SJSA1 (cell line): ENCODE measurements around the gene TIA1. TPM values are rescaled to one million over a fixed set of nuclear protein-coding genes. Genes with fewer than 3 reads are reported as not detected.
"Not testable (repeated sequence)": the region's sequence is repeated elsewhere in the genome, so short reads cannot be mapped to it uniquely, and the experiment has no call there.

Experiments
- DNase-seq, 2 experiments: peaks; one replicate each; pipeline ENCODE4 v3.0.0-alpha.2; 2015 to 2020; ENCODE audit warnings: low spot score in 2 of 2, low read depth in 1 of 2
- H3K27ac ChIP-seq: fragments of 250-450 bp; sonication (Bioruptor Pico); 2 replicates; pipeline ENCODE4 v1.5.1; 2020; ENCODE audit warnings: mild to moderate bottlenecking, moderate library complexity
- H3K27me3 ChIP-seq: fragments of 250-450 bp; sonication (Bioruptor Pico); replicated peaks from 2 replicates; pipeline ENCODE4 v1.5.1; 2020; ENCODE audit warnings: mild to moderate bottlenecking, moderate library complexity
- H3K36me3 ChIP-seq: fragments of 250-450 bp; sonication (Bioruptor Pico); 2 replicates; pipeline ENCODE4 v1.5.1; 2020; ENCODE audit warnings: mild to moderate bottlenecking
- H3K4me1 ChIP-seq: fragments of 250-450 bp; sonication (Bioruptor Pico); replicated peaks from 2 replicates; pipeline ENCODE4 v1.6.1; 2021; ENCODE audit warnings: mild to moderate bottlenecking
- H3K4me3 ChIP-seq: fragments of 250-450 bp; sonication (Bioruptor Pico); 2 replicates; pipeline ENCODE4 v1.5.1; 2020; ENCODE audit warnings: mild to moderate bottlenecking
- H3K9me3 ChIP-seq: fragments of 250-450 bp; sonication (Bioruptor Pico); replicated peaks from 2 replicates; pipeline ENCODE4 v1.5.1; 2020; ENCODE audit warnings: mild to moderate bottlenecking
- total RNA-seq: library from RNA; depleted of rRNA; stranded (reverse); fragments of >200 nt; shearing (Covaris generic); gene quantifications from 2 replicates; pipeline ENCODE4 v1.2.3, GENCODE V29; 2014

The TIA1 gene
- total RNA-seq, 1 experiment from 2014 or later, result 90.4 TPM

DNA sequence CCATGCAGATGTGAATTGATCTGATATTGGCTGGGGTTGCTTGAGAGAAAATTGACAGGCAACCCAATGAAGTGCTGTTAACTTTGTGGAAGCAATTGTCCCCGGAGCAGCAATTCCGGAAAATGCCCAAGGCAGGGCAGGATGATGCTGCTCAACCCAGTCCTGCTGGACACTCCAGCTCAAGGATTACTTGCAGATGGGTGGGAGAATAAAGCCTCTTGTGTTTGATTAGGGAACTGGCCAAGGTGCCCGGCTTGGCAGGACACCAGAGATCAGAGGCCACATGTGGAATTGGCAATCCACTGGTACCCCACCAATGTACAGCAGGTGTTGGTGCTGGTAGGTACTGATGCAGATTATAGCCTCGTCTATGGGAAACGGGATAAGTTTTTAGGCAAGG lies 45.3 kb downstream of the TIA1 start:
- H3K27ac ChIP-seq, result no peak overlapping the region
- H3K9me3 ChIP-seq, result no peaks in the 10 kb centered on the region
- H3K4me1 ChIP-seq, result no peaks in the 10 kb centered on the region
- H3K27me3 ChIP-seq, result no peaks in the 10 kb centered on the region
- DNase-seq, result no peak
- 0 out of 2 replicates have a peak, but pooled peaks cover 2% of the 10 kb centered on the region for H3K36me3 ChIP-seq
- H3K4me3 ChIP-seq, result no peak overlapping the region

DNA sequence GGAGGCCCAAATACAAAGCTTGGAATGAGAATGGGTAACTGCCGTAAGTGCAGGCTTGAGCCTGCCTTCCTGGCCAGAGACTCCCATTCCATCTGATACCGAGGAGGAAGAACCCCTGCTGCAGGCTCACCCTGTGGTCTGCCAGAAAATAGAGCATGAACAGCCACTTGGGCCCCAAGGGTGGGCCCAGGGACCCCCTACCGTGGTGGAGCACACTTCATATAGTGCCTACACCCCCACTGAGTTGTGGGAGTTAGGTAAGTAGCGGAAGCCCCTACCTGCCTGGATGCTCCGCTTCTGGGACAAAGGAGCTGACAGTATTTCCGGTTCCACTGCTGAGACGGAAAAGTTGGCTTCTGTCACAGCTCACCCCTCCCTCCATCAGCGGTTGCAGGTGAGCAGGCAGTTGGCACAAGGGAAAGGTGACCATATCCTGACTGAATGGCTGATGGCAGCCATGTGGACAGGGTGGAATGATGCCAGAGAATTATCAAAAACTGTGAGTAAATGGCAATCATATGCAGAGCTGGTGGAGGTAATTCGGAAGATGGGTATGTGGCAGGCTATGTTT lies 46.1 kb downstream of the TIA1 start:
- no peaks in the 10 kb centered on the region for H3K4me1 ChIP-seq
- no peak overlapping the region for H3K4me3 ChIP-seq
- no peak for DNase-seq
- H3K9me3 ChIP-seq, result no peaks in the 10 kb centered on the region
- H3K27ac ChIP-seq, result no peak overlapping the region
- no peaks in the 10 kb centered on the region for H3K27me3 ChIP-seq
- H3K36me3 ChIP-seq, result no peaks in the 10 kb centered on the region

DNA sequence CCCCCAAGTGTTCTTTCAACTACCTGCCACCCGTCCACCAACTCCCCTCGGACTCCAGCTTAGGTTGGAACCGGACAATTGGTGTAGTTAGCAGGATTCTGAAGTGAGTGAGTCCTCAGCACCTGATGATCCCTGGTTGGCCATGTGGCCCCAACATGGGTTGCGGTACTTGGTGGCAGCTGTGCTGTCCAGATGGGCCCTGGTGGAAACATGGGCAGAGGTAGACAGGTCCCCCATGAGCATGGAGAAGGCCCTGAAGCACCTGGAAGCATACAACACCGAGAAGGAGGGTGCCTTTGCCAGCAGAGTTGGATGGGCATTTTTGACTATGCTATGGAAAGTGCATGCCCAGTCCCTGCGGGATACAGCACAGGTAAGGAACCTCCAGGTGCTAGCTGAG lies 46.6 kb downstream of the TIA1 start:
- H3K27ac ChIP-seq, result no peak overlapping the region
- H3K27me3 ChIP-seq, result no peaks in the 10 kb centered on the region
- no peak overlapping the region for H3K4me3 ChIP-seq
- H3K9me3 ChIP-seq, result no peaks in the 10 kb centered on the region
- no peaks in the 10 kb centered on the region for H3K4me1 ChIP-seq
- no peak for DNase-seq
- H3K36me3 ChIP-seq, result no peaks in the 10 kb centered on the region

DNA sequence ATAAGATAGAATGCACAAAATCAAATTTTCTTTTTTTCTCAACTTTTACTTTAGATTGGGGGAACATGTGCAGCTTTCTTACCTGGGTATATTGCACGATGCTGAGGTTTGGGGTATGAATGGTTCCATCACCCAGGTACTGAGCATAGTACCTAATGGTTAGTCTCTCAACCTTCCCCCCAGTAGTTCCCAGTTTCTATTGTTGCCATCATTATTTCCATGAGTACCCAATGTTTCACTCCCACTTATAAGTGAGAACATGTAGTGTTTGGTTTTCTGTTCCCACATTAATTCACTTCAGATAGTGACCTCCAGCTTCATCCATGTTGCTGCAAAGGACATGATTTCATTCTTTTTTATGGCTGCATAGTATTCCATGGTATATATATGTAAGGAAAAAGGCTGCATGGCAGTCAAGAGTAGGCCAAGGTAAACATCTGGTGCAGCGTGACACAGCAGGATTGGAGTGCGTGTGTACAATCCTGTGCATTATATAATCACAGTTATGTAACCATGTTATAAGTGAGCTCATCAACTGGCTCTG lies 47.1 kb downstream of the TIA1 start:
- no peak for DNase-seq
- Histone ChIP-seq H3K36me3 (no peaks in the 10 kb centered on the region), H3K27ac (no peak overlapping the region), H3K27me3 (no peaks in the 10 kb centered on the region), H3K4me1 (no peaks in the 10 kb centered on the region), H3K4me3 (no peak overlapping the region), H3K9me3 (no peaks in the 10 kb centered on the region)

DNA sequence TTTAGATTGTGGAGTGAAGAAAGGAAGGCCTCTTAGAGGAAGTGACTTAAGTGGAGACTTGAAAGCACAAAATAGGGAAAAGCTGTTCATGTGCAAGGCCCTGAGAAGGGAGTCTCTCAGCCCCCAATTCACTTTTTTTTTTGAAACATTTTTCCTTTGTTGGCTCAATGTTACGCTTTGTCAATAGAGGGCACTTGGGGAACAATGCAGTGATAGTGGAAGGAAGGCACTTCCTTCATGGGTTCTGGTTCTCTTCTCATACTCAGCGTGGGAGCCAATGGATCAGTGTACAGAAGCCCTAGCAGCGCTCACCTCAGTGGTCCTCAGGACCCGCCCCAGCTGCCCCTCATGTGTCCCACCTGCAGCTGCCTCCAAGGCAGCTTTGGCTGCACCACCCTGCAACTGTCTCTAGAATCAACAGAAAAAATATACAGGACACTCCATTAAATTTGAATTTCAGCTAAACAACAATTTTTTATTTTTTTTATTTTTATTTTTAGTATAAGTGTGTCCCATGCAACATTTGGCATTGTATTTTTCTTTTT lies 49.0 kb downstream of the TIA1 start:
- Histone ChIP-seq H3K36me3 (no peaks in the 10 kb centered on the region), H3K9me3 (no peaks in the 10 kb centered on the region), H3K4me1 (no peaks in the 10 kb centered on the region), H3K27ac (no peak overlapping the region), H3K4me3 (no peak overlapping the region), H3K27me3 (no peaks in the 10 kb centered on the region)
- no peak for DNase-seq

DNA sequence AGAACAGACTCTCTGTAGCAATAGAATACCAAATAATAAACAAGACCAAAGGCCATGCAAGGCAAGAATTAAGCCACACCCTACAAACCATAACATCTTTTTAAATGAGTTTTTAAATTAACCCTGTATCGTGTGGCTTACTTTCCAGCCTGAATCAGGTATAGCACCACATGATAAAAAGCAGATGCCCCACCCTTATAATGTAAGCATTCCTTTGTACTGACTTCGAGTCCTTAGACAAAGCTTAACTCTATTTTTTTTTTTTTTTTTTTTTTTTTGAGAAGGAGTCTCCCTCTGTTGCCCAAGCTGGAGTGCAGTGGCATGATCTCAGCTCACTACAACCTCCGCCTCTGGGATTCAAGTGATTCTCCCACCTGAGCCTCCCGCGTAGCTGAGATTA lies 55.9 kb downstream of the TIA1 start:
- DNase-seq, result no peak
- Histone ChIP-seq H3K27ac (no peak overlapping the region), H3K4me3 (no peak overlapping the region), H3K27me3 (no peaks in the 10 kb centered on the region), H3K9me3 (no peaks in the 10 kb centered on the region), H3K4me1 (peaks cover 3% of the 10 kb centered on the region; the same call in 1 of the 2 replicates), H3K36me3 (no peaks in the 10 kb centered on the region)

DNA sequence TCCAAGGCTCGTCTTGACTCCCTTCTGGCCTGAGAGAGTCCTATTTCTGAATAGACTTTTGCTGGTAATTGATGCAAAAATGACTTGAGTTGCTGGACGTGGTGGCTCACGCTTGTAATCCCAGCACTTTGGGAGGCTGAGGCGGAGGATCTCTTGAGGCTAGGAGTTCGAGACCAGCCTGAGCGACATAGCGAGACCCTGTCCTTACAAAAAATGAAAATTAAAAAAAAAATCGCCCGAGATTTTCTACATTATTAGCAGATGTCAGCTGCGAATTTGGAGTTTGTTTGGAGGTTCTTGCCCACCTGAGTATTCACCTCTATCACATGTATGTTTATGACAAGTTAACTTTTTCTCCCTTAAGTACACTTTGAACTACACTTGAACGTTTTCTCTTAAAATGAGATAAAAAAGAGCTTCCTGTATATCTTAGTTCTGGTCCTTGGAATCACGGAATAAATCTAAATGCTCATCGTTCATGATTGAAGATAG lies 57.1 kb downstream of the TIA1 start:
- no peaks in the 10 kb centered on the region for H3K27me3 ChIP-seq
- no peak for DNase-seq
- H3K4me1 ChIP-seq, result peaks cover 3% of the 10 kb centered on the region; the same call in 1 of the 2 replicates
- peak overlapping the region; percentile 62 for H3K4me3 ChIP-seq
- no peaks in the 10 kb centered on the region for H3K36me3 ChIP-seq
- H3K9me3 ChIP-seq, result no peaks in the 10 kb centered on the region
- H3K27ac ChIP-seq, result peak overlapping the region; percentile 94

DNA sequence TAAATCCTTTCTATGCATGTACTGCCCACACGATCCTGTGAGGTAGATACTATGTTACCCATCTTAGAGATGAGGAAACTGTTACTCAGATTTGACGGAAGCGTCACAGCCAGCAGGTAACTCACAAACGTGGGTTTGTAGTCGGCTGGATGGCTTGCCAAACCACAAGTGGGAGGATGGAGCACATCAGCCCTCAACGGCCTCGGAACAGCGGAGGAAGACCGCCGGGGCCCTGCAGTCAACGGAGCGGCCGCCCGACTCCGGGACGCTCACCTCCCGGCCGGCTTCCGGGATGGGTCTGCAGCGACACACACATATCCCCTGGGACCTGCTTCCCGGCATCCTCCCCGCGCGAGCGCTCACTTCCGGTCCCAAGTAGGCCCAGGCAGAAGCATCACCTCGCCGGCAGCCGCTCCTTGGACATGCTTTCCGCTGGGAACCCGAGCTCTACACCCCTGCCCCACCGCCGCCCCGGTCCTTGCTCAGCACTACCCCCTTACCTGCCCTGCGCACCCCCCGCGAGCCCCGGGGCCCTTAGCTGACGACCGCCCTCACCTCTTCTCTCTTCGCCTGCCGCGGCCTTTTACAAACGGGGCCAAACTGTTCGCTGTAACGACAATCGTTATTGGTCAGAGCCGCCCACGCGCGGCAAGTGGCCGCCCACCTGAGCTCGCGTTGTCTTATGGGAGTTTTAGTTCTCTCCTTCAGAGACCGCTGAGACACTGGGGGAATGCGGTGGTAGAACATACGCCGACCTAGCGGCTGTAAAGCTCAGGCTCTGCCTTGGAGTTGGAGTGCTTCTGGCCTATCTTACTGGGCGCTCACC lies 57.8 kb downstream of the TIA1 start, which contains the start of gene C2orf42:
C2orf42 (minus strand) TSS at position 602 of the 826 bp plus-strand sequence. CDS start 9,034 bp downstream, outside the sequence.
- Histone ChIP-seq H3K9me3 (no peaks in the 10 kb centered on the region), H3K4me1 (peaks cover 3% of the 10 kb centered on the region; the same call in 1 of the 2 replicates), H3K27ac (peak within 1 kb of the TSS; percentile 94), H3K27me3 (no peaks in the 10 kb centered on the region), H3K4me3 (peak within 1 kb of the TSS; percentile 62), H3K36me3 (no peaks in the 10 kb centered on the region)
- peak; percentile 96 for DNase-seq

DNA sequence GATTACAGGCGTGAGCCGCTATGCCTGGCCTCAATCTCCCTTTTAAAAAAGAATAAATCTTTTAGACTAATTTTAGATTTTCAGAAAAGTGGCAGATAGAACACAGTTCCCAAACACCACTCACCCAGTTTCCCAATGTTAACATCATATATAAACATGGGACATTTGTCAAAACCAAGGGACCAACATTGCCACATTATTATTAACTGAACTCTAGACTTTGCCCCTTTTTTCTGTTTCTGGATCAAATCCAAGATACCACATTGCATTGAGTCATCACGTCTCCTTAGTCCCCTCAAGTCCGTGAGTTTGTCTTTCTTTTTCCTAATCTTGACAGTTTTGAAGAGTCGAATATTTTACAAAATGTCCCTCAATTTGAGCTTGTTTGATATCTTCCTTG lies 60.0 kb downstream of the TIA1 start:
- Histone ChIP-seq H3K27me3 (no peaks in the 10 kb centered on the region), H3K9me3 (no peaks in the 10 kb centered on the region), H3K36me3 (no peaks in the 10 kb centered on the region), H3K4me3 (no peak overlapping the region), H3K27ac (no peak overlapping the region), H3K4me1 (peaks cover 3% of the 10 kb centered on the region; the same call in 1 of the 2 replicates)
- DNase-seq, result no peak

DNA sequence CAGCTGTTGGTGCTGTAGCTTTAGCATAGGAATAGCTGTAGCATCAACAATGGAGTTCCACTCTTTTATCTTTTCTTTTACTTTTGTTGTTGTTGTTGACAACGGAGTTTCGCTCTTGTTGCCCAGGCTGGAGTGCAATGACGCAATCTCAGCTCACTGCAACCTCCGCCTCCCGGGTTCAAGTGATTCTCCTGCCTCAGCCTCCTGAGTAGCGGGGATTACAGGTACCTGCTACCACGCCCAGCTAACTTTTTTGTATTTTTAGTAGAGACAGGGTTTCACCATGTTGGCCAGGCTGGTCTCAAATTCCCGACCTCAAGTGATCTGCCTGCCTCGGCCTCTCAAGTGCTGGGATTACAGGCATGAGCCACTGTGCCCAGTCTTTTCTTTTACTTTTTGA lies 61.3 kb downstream of the TIA1 start:
- H3K4me1 ChIP-seq, H3K9me3 ChIP-seq, H3K27me3 ChIP-seq, DNase-seq, H3K27ac ChIP-seq, H3K36me3 ChIP-seq, H3K4me3 ChIP-seq: not testable (repeated sequence)

DNA sequence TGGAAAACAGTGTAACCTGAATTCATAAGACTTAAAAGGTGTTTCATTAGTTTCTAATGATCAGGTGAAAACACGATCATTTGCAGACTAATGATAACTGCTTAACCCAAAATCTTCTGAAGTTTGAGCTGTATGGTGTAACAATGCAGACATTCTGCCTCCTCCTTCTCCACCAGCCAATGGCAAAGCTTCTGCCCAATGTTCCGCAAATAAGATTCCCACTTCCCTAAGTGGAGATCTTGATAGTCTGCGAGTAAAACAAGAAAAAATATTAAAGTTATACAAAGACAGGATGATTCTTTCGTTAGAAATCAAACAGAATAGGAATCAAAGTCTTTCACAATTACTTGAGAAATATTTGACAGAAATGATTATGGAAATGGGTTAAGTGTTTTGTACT lies 65.7 kb downstream of the TIA1 start:
- DNase-seq, result no peak
- Histone ChIP-seq H3K27ac (no peak overlapping the region), H3K4me1 (peaks cover 6% of the 10 kb centered on the region), H3K9me3 (no peaks in the 10 kb centered on the region), H3K4me3 (no peak overlapping the region), H3K27me3 (no peaks in the 10 kb centered on the region), H3K36me3 (peaks cover 29% of the 10 kb centered on the region)

DNA sequence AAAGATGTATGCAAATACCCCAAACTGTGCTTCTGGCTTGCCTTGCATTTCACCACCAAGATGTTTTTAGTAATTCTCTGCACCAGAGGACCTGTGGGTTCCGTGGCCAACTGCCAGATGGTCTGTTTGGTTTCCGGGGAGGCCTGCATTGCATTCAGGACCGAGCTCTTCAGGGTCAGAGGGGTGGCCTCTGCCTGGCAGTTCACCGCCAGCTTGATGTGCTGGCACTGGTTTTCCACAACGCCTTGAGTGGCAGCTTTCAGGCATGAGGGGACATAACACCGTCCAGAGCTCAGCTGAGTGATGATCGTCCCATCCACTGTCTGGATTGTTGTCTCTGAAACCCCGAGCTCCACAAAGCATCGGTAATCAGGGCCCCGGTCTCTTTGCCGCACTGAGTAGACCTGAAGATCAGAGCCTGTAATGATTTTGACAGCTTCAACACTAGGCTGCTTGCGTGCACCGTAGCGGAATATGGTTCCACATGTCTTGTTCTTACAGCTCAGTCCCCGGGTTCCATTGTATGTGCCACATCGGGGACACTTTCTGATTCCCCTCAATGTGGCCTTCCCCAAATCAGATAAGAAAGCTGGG lies 67.0 kb downstream of the TIA1 start:
- H3K4me3 ChIP-seq, result no peak overlapping the region
- H3K4me1 ChIP-seq, result peaks cover 6% of the 10 kb centered on the region
- peak overlapping the region; percentile 15; the same call in 1 of the 2 replicates for H3K27ac ChIP-seq
- H3K36me3 ChIP-seq, result peaks cover 36% of the 10 kb centered on the region
- DNase-seq, result no peak
- H3K27me3 ChIP-seq, result no peaks in the 10 kb centered on the region
- no peaks in the 10 kb centered on the region for H3K9me3 ChIP-seq

DNA sequence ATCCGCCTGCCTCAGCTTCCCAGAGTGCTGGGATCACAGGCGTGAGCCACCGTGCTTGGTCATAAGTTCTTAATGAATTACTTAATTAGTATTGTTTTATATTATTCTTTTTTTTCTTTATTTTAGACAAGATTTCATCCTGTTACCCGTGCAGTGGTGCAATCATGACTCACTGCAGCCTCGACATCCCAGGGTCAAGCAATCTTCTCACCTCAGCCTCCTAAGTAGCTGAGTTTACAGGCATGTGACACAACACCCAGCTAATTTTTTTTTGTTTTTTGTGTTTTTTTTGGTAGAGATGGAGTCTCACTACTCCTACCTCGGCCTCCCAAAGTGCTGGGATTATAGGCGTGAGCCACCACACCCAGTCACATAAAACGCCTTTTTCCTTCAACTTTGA lies 74.9 kb downstream of the TIA1 start:
- Histone ChIP-seq H3K9me3 (no peaks in the 10 kb centered on the region), H3K36me3 (peaks cover 44% of the 10 kb centered on the region), H3K4me3 (no peak overlapping the region), H3K27me3 (no peaks in the 10 kb centered on the region), H3K27ac (no peak overlapping the region), H3K4me1 (no peaks in the 10 kb centered on the region)
- DNase-seq, result no peak
